Testis (tissue), 3 donors: ENCODE measurements around the gene CD101. TPM values are rescaled to one million over a fixed set of nuclear protein-coding genes. Genes with fewer than 3 reads are reported as not detected.

Experiments used
- DNase-seq: peaks from one replicate; pipeline ENCODE4 v3.0.0-alpha.2; 2019
- H3K27ac ChIP-seq, 2 donors: fragments of 200-600 bp; sonication (generic); one replicate each; pipeline ENCODE4 v1.5.1; 2019
- H3K27me3 ChIP-seq: fragments of 200-600 bp; sonication (generic); one replicate; pipeline ENCODE4 v1.5.1; 2019
- H3K36me3 ChIP-seq: fragments of 200-600 bp; sonication (generic); one replicate; pipeline ENCODE4 v1.5.1; 2017; ENCODE audit warnings: low read depth; ENCODE audit errors: missing control alignments
- H3K4me1 ChIP-seq: fragments of 200-600 bp; sonication (generic); one replicate; pipeline ENCODE4 v1.5.1; 2019
- H3K4me3 ChIP-seq, 2 donors: fragments of 200-600 bp; sonication (generic); one replicate each; pipeline ENCODE4 v1.5.1; 2017 to 2019
- H3K9me3 ChIP-seq: fragments of 200-600 bp; sonication (generic); one replicate; pipeline ENCODE4 v1.5.1; 2017
- CTCF ChIP-seq, 3 experiments: fragments of 450-650 bp in 2 of 3; fragments of 200-600 bp in 1 of 3; sonication (generic) in 1 of 3; IDR thresholded peaks; one replicate each; pipeline ENCODE4 v1.5.1; 2016 to 2019; ENCODE audit warnings: antibody characterized with exemption in 3 of 3, mild to moderate bottlenecking in 2 of 3, moderate library complexity in 1 of 3
- POLR2A ChIP-seq: fragments of 450-650 bp; IDR thresholded peaks from one replicate; pipeline ENCODE4 v1.6.1; 2017; ENCODE audit warnings: antibody characterized with exemption, mild to moderate bottlenecking, moderate library complexity
- WGBS, 2 donors: methylation state at CpG; one replicate each; pipeline ENCODE4 v1.1.5; 2018; 5-methylcytosine and 5-hydroxymethylcytosine counted together
- intact Hi-C: fragments of 100-400 bp; cut with DNase I; formaldehyde crosslinking; loops from one replicate; pipeline ENCODE4 v1.15.1; 2023; ENCODE audit warnings: low total_unique reads
- polyA plus RNA-seq: library from polyadenylated mRNA; stranded (reverse); fragments of 350-450 nt; fragmentation: Illumina TruSeq; extraction: RNeasy Lipid Tissue Mini Kit (QIAGEN cat#74804); gene quantifications from one replicate; pipeline ENCODE4 v1.2.3, GENCODE V29; 2014; ENCODE audit warnings: low read depth, low replicate concordance; ENCODE audit not compliant: insufficient read depth
- total RNA-seq, 2 donors: library from RNA; depleted of rRNA; stranded (reverse); fragments of >200 nt; gene quantifications; one replicate each; pipeline ENCODE4 v1.2.3, GENCODE V29; 2016

Gene CD101
- total and polyA plus RNA-seq, 3 donors from 2014 or later: 0.79 to 1.4 (median 1.2) TPM

- H3K4me3 ChIP-seq: no peak overlapping the region
- TF ChIP-seq POLR2A (no peak), CTCF (IDR thresholded peaks at IDR 0.05) (no peak)
- no peaks in the 10 kb centered on the region for H3K36me3 ChIP-seq
- no peak for DNase-seq
- H3K4me1 ChIP-seq: no peaks in the 10 kb centered on the region
- no peaks in the 10 kb centered on the region for H3K27me3 ChIP-seq
- H3K27ac ChIP-seq: no peak overlapping the region
- 94 to 96% methylated on average over 12 to 14 of the region's 14 CpGs for WGBS, 2 donors
- intact Hi-C loops: no loop called here
- H3K9me3 ChIP-seq: no peaks in the 10 kb centered on the region
These were observed 17.0 kb upstream of the CD101 start for GRCh38 chr1:116984406-116985160.

- intact Hi-C loops: no loop called here
- WGBS, 2 donors: 88 to 89% methylated on average over 29 of the region's 29 CpGs
- no peaks in the 10 kb centered on the region for H3K4me1 ChIP-seq
- no peak for DNase-seq
- no peaks in the 10 kb centered on the region for H3K36me3 ChIP-seq
- no peaks in the 10 kb centered on the region for H3K9me3 ChIP-seq
- H3K27me3 ChIP-seq: no peaks in the 10 kb centered on the region
- H3K27ac ChIP-seq: no peak overlapping the region
- no peak for TF ChIP-seq CTCF (IDR thresholded peaks at IDR 0.05)
- TF ChIP-seq POLR2A: no peak
- no peak overlapping the region for H3K4me3 ChIP-seq
These were observed 14.9 kb upstream of the CD101 start for GRCh38 chr1:116986421-116987255.

GRCh38 chr1:116987256-116987555, 14.4 kb upstream of the CD101 start:
- WGBS, 2 donors: 81 to 94% methylated on average over 11 of the region's 11 CpGs
- no peaks in the 10 kb centered on the region for H3K9me3 ChIP-seq
- no peak overlapping the region for H3K4me3 ChIP-seq
- no peaks in the 10 kb centered on the region for H3K27me3 ChIP-seq
- intact Hi-C loops: no loop called here
- H3K27ac ChIP-seq: no peak overlapping the region
- no peak for DNase-seq
- no peaks in the 10 kb centered on the region for H3K36me3 ChIP-seq
- TF ChIP-seq CTCF (IDR thresholded peaks at IDR 0.05) (no peak), POLR2A (no peak)
- H3K4me1 ChIP-seq: no peaks in the 10 kb centered on the region

- DNase-seq: no peak
- Histone ChIP-seq H3K27me3 (no peaks in the 10 kb centered on the region), H3K4me3 (no peak overlapping the region), H3K4me1 (no peaks in the 10 kb centered on the region), H3K9me3 (no peaks in the 10 kb centered on the region), H3K27ac (no peak overlapping the region), H3K36me3 (no peaks in the 10 kb centered on the region)
- TF ChIP-seq CTCF (IDR thresholded peaks at IDR 0.05) (no peak), POLR2A (no peak)
- 79 to 83% methylated on average over 7 of the region's 7 CpGs for WGBS, 2 donors
- intact Hi-C loops: no loop called here
These were observed 13.3 kb upstream of the CD101 start for GRCh38 chr1:116988248-116988647.
